ENCODE results near the gene GTF3C2.
A peak's percentile ranks its signal among the peaks of the same experiment; 100 is the strongest.

Gene GTF3C2

DNA sequence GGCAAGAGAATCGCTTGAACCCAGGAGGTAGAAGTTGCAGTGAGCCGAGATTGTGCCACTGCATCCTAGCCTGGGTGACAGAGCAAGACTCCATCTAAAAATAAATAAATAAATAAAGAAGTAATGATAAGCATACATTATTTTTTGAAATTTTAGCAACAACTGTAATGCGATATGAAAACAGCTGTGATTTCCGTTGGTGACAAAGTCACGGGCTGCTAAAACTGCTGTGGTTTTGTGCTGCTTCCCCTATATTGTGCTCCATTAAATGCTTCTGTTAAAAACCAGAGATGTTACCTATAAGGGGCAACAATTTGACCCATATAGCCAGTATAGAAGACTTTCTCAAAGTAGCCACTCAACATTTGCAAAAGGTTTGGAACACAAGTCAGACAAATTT, 66.0 kb downstream of the GTF3C2 start:
- H3K27me3 ChIP-seq (ENCODE audit: control insufficient read depth, insufficient read depth, low read length): no peaks in the 10 kb centered on the region
- H3K9ac ChIP-seq (ENCODE audit: low read depth, low read length): no peak overlapping the region
- H3K36me3 ChIP-seq (ENCODE audit: control insufficient read depth, insufficient read depth, low read length): no peaks in the 10 kb centered on the region
- H3K27ac ChIP-seq (ENCODE audit: low read depth, low read length): no peak overlapping the region
- H3K4me3 ChIP-seq (ENCODE audit: low read depth, low read length): no peak overlapping the region
- no peaks in the 10 kb centered on the region for H3K9me3 ChIP-seq (ENCODE audit: control insufficient read depth, insufficient read depth, low read length)
- peaks cover 14% of the 10 kb centered on the region for H3K4me1 ChIP-seq (ENCODE audit: control insufficient read depth, insufficient read depth, low read length)

- Histone ChIP-seq H3K9me3 (ENCODE audit: control insufficient read depth, insufficient read depth, low read length) (no peaks in the 10 kb centered on the region), H3K4me1 (ENCODE audit: control insufficient read depth, insufficient read depth, low read length) (peaks cover 14% of the 10 kb centered on the region), H3K36me3 (ENCODE audit: control insufficient read depth, insufficient read depth, low read length) (no peaks in the 10 kb centered on the region), H3K27me3 (ENCODE audit: control insufficient read depth, insufficient read depth, low read length) (no peaks in the 10 kb centered on the region), H3K9ac (ENCODE audit: low read depth, low read length) (no peak overlapping the region), H3K4me3 (ENCODE audit: low read depth, low read length) (no peak overlapping the region), H3K27ac (ENCODE audit: low read depth, low read length) (no peak overlapping the region)
Observed at GRCh38 chr2:27288610-27289009, 68.0 kb downstream of the GTF3C2 start.

- Histone ChIP-seq H3K27ac (ENCODE audit: low read depth, low read length) (no peak overlapping the region), H3K4me3 (ENCODE audit: low read depth, low read length) (no peak overlapping the region), H3K4me1 (ENCODE audit: control insufficient read depth, insufficient read depth, low read length) (peaks cover 31% of the 10 kb centered on the region), H3K36me3 (ENCODE audit: control insufficient read depth, insufficient read depth, low read length) (no peaks in the 10 kb centered on the region), H3K9me3 (ENCODE audit: control insufficient read depth, insufficient read depth, low read length) (no peaks in the 10 kb centered on the region), H3K27me3 (ENCODE audit: control insufficient read depth, insufficient read depth, low read length) (peaks cover 9% of the 10 kb centered on the region; the same call in 1 of the 2 replicates), H3K9ac (ENCODE audit: low read depth, low read length) (no peak overlapping the region)
Observed at GRCh38 chr2:27285481-27285880, 71.1 kb downstream of the GTF3C2 start.

- no peaks in the 10 kb centered on the region for H3K36me3 ChIP-seq (ENCODE audit: control insufficient read depth, insufficient read depth, low read length)
- H3K27ac ChIP-seq (ENCODE audit: low read depth, low read length): no peak overlapping the region
- no peak overlapping the region for H3K9ac ChIP-seq (ENCODE audit: low read depth, low read length)
- H3K4me3 ChIP-seq (ENCODE audit: low read depth, low read length): no peak overlapping the region
- H3K9me3 ChIP-seq (ENCODE audit: control insufficient read depth, insufficient read depth, low read length): no peaks in the 10 kb centered on the region
- peaks cover 9% of the 10 kb centered on the region; the same call in 1 of the 2 replicates for H3K27me3 ChIP-seq (ENCODE audit: control insufficient read depth, insufficient read depth, low read length)
- peaks cover 32% of the 10 kb centered on the region for H3K4me1 ChIP-seq (ENCODE audit: control insufficient read depth, insufficient read depth, low read length)
Observed at GRCh38 chr2:27284996-27285395, 71.6 kb downstream of the GTF3C2 start.

DNA sequence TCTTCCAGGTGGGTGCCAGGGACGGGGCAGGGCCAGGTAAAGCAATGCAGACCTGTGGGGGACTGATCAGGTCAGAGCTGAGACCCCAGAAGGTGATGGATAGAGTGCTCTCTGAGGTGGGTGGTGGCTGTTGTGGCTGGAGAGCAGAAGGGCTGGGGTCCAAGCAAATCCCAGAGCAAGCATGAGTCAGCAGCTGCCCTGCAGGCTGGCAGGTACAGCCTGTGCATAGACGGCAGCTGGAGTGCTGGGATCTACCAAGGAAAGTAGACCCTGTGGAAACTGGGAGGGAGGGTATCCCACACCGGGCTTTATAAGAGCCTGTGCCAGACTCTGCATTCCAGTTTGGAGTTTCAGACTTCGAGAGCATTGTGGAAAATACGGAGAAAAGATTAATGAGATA, 73.7 kb downstream of the GTF3C2 start:
- Histone ChIP-seq H3K27me3 (ENCODE audit: control insufficient read depth, insufficient read depth, low read length) (peaks cover 9% of the 10 kb centered on the region; the same call in 1 of the 2 replicates), H3K9ac (ENCODE audit: low read depth, low read length) (peak overlapping the region; percentile 22; the same call in 1 of the 2 replicates), H3K4me1 (ENCODE audit: control insufficient read depth, insufficient read depth, low read length) (peaks cover 33% of the 10 kb centered on the region), H3K36me3 (ENCODE audit: control insufficient read depth, insufficient read depth, low read length) (no peaks in the 10 kb centered on the region), H3K9me3 (ENCODE audit: control insufficient read depth, insufficient read depth, low read length) (no peaks in the 10 kb centered on the region), H3K27ac (ENCODE audit: low read depth, low read length) (peak overlapping the region; percentile 48), H3K4me3 (ENCODE audit: low read depth, low read length) (peak overlapping the region; percentile 49)

GRCh38 chr2:27281855-27282559, 74.6 kb downstream of the GTF3C2 start, which contains the start of gene TRIM54:
TSS of gene TRIM54 (plus strand) at chr2:27282429. CDS start at chr2:27282732, 303 bp downstream.
- H3K9ac ChIP-seq (ENCODE audit: low read depth, low read length): peak within 1 kb of the TSS; percentile 22; the same call in 1 of the 2 replicates
- H3K4me3 ChIP-seq (ENCODE audit: low read depth, low read length): peak within 1 kb of the TSS; percentile 49
- H3K4me1 ChIP-seq (ENCODE audit: control insufficient read depth, insufficient read depth, low read length): peaks cover 32% of the 10 kb centered on the region
- no peaks in the 10 kb centered on the region for H3K9me3 ChIP-seq (ENCODE audit: control insufficient read depth, insufficient read depth, low read length)
- no peaks in the 10 kb centered on the region for H3K36me3 ChIP-seq (ENCODE audit: control insufficient read depth, insufficient read depth, low read length)
- H3K27ac ChIP-seq (ENCODE audit: low read depth, low read length): peak within 1 kb of the TSS; percentile 48
- H3K27me3 ChIP-seq (ENCODE audit: control insufficient read depth, insufficient read depth, low read length): peaks cover 9% of the 10 kb centered on the region; the same call in 1 of the 2 replicates

DNA sequence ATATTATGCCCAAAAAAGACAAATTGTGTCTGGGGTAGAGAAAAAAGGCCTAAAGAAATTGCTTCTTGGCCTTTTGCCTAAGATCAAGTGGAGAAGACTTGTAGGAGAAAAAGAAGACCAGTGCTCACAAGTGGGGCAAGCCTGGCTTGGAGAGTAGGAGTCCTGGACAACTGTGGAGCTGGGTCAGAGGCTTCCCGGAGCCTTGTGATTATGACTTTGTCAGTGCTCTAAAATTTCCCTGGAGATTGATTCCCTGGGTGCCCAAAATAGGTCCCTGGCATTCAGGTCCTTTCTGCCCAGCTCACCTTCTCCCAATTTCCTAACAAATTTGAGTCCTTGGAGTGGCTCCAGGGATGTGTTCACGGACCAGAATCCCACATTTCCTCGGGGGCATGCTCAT, 75.1 kb downstream of the GTF3C2 start:
- peak overlapping the region; percentile 16 for H3K27ac ChIP-seq (ENCODE audit: low read depth, low read length)
- H3K27me3 ChIP-seq (ENCODE audit: control insufficient read depth, insufficient read depth, low read length): peaks cover 9% of the 10 kb centered on the region; the same call in 1 of the 2 replicates
- no peak overlapping the region for H3K9ac ChIP-seq (ENCODE audit: low read depth, low read length)
- no peaks in the 10 kb centered on the region for H3K36me3 ChIP-seq (ENCODE audit: control insufficient read depth, insufficient read depth, low read length)
- no peak overlapping the region for H3K4me3 ChIP-seq (ENCODE audit: low read depth, low read length)
- H3K4me1 ChIP-seq (ENCODE audit: control insufficient read depth, insufficient read depth, low read length): peaks cover 27% of the 10 kb centered on the region
- H3K9me3 ChIP-seq (ENCODE audit: control insufficient read depth, insufficient read depth, low read length): no peaks in the 10 kb centered on the region

GRCh38 chr2:27280826-27281225, 75.7 kb downstream of the GTF3C2 start:
- no peaks in the 10 kb centered on the region for H3K36me3 ChIP-seq (ENCODE audit: control insufficient read depth, insufficient read depth, low read length)
- no peak overlapping the region for H3K4me3 ChIP-seq (ENCODE audit: low read depth, low read length)
- peaks cover 9% of the 10 kb centered on the region; the same call in 1 of the 2 replicates for H3K27me3 ChIP-seq (ENCODE audit: control insufficient read depth, insufficient read depth, low read length)
- H3K27ac ChIP-seq (ENCODE audit: low read depth, low read length): no peak overlapping the region
- H3K9me3 ChIP-seq (ENCODE audit: control insufficient read depth, insufficient read depth, low read length): no peaks in the 10 kb centered on the region
- no peak overlapping the region for H3K9ac ChIP-seq (ENCODE audit: low read depth, low read length)
- peaks cover 26% of the 10 kb centered on the region for H3K4me1 ChIP-seq (ENCODE audit: control insufficient read depth, insufficient read depth, low read length)

- H3K27ac ChIP-seq (ENCODE audit: low read depth, low read length): no peak overlapping the region
- no peak overlapping the region for H3K9ac ChIP-seq (ENCODE audit: low read depth, low read length)
- peaks cover 9% of the 10 kb centered on the region; the same call in 1 of the 2 replicates for H3K27me3 ChIP-seq (ENCODE audit: control insufficient read depth, insufficient read depth, low read length)
- no peaks in the 10 kb centered on the region for H3K36me3 ChIP-seq (ENCODE audit: control insufficient read depth, insufficient read depth, low read length)
- no peak overlapping the region for H3K4me3 ChIP-seq (ENCODE audit: low read depth, low read length)
- H3K9me3 ChIP-seq (ENCODE audit: control insufficient read depth, insufficient read depth, low read length): no peaks in the 10 kb centered on the region
- peaks cover 20% of the 10 kb centered on the region for H3K4me1 ChIP-seq (ENCODE audit: control insufficient read depth, insufficient read depth, low read length)
Observed at GRCh38 chr2:27278010-27278409, 78.6 kb downstream of the GTF3C2 start.
